NCI-H460 (cell line): ENCODE data around the gene NCKAP5. TPM values are rescaled to one million over a fixed set of nuclear protein-coding genes. Genes with fewer than 3 reads are reported as not detected.

ENCODE experiments used
- DNase-seq: peaks from one replicate; pipeline ENCODE4 v3.0.0-alpha.2; 2016; ENCODE audit warnings: low read depth; ENCODE audit errors: extremely low read depth
- total RNA-seq: library from RNA; depleted of rRNA; stranded (reverse); fragments of >200 nt; shearing (Covaris generic); gene quantifications from 2 replicates; pipeline ENCODE4 v1.2.3, GENCODE V29; 2014

NCKAP5 gene
- total RNA-seq, 1 experiment from 2014 or later: 10.0 TPM

DNA sequence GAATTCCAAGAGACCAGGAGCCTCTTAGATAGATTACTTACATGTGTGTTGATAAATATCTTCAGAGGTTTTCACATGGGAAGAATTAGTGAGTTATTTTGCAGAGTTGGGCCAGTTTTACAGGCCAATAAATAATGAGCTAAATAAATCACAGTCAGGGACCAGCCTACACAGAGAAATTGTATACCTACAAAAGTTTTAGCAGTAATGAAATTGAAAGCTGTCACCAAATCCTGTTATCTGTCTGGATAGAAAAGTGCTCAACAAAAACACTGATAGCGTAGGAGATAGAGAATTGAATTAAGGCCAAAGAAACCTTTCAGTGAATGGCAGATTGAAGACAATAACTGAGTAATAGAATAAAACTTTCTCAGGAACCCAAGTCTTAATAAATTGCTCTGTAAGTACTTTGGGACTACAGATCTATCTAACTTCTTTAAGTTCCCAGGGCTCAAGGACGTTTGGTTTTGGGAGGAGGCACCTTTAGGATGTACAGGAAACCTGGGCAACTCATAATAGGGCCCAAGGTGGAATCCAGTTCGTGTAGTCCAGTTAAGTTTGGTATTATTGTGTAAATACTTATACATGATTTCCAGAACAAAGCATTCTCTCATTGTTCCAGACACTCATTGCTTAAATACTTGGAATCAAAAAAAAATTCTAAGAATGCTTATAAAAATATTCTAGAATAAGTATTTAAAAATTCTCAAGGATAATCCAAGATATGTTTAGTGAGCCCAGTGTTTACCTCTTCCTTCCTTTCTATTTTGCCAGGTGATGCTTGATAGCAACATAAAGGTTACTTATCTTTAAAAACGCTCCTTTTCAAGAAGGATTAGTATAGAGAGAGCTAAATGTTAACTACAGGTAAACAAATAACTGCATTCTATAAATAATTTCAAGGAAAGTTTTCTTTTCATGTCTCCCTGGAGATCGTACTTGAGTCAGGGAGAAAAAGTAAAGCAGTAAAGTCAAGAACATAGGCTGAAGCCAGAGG lies 134.5 kb downstream of the NCKAP5 start:
- DNase-seq: no peak

DNA sequence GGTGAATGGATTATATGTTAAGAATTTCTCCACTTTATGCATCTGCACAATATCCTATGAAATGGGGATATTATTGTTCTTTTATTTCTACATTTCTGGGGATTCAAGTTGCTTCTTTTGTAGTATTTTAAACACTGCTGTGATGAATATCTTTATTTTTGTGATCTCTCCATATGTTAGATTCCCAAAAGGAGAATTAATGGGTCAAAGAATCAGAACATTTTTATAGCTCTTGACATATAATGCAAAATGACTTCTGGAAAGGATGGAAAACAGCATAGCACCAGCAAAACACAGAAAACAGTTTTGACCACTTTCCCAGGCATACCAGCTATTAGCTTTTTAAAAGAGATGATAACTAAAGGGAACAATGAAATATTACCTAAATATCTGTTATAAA lies 135.5 kb downstream of the NCKAP5 start:
- DNase-seq: no peak

DNA sequence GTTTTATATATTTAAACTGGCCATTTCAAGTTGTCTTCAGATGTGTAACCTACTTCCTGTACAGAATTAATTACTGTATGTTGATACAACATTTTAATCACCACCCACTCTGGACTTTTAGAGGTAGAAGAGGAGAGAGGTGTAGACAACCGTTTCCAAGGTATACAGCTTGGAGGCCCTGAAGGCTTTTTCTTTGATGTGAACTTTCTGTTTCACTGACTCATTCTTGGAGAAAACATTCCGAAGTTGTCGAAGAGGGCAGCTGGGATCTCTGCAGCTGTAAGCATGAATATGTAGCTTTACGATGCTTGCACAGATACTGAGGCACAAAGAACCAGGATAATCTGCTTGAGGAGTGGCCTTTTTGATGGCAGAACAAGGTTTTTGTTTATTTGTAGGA lies 137.0 kb downstream of the NCKAP5 start:
- DNase-seq: no peak

GRCh38 chr2:133426791-133427190 lies 141.5 kb downstream of the NCKAP5 start:
- no peak for DNase-seq

GRCh38 chr2:133425612-133426011 lies 142.7 kb downstream of the NCKAP5 start:
- no peak for DNase-seq

DNA sequence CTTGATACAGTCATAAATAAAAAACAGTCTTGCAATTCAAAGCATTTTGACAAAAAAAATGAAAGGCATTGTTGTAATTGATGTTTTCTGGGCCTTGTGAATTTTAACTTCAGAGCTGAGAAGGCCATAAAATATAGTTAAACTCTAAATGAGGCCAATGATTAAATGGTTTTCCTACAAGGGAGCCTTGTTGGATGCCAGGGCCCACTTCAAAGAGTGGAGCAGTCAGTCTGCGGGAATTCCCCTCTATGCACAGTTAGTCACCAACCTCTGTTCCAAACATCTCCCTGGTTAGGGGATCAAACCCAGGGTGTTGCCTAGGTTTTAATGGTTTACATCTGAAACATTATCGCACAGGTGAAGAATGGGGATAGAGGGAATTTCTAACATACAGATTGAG lies 143.4 kb downstream of the NCKAP5 start:
- no peak for DNase-seq

GRCh38 chr2:133422931-133423351 lies 145.3 kb downstream of the NCKAP5 start:
- no peak for DNase-seq

DNA sequence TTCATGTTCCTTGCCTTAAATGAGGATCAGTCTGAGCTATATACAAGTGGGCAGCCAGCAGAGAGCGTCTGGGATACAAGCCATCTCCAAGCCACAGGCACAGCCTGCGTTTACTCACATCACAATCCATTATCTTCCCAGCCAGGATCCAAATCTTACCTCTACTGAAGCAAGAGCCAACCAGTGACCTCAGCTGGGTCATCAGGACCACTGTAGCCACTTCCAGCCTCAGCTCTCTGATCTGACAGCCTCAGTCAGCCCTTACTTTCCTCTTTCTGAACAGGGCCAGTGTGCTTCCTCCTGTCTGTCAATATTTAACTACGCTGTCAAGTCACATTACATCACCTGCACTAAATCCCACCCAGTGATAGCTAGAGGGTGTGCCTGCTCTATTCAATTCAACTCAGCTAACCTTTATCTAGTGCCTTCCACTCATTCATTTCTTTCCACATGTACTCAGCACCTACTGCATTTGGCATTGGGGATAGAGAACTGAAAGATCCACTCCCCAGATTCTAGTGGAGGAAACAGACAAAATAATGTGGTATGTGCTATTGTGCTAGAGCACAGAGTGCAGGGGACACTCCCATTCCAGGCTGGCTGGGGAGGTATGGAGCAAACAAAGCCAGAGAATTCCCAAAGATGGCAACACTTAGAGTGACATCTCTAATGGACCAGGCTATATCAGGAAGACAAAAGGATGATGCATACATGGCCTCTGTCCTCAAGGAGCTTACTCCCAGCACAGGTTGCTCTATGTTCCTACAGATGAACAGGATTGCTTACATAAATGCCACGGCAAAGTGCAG lies 146.5 kb downstream of the NCKAP5 start:
- no peak for DNase-seq

- DNase-seq: no peak
Observed at GRCh38 chr2:133420788-133421187, 147.5 kb downstream of the NCKAP5 start.

DNA sequence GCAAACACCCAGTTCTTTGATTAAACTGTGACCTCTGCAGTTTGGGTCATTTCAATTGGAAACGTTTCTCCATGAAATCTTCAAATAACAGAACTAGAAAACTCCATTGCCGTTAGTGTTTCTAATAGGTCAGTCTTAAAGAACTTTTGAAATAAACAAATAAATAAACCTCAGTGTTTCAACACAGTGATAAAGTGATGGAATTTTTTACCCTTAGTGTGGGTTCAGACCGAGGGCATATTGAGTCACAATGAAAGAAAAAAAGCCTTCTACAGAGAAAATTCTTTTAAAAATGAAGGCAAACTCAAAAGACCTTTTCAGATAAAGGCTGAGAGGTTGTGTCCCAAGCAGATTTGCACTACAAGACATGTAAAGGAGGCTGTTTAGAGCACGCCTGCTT lies 149.6 kb downstream of the NCKAP5 start:
- DNase-seq: no peak

DNA sequence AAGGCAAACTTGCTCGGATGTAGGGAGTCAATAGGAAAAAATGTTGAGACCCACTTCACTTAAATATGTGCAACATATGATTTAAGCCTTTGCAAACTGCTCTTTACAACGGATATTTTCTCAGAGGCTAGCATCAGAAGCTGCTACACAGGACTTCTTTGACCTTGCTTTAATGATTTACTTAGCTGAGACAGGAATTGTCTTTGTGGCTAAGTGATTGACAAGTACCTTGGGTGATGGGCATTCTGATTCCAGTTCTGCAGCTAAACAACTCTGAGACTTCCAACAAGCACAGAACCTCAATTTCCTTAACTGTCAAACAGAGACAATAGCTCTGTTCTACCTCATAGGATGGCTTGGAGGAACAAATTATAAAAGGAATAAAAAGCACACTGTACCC lies 150.2 kb downstream of the NCKAP5 start:
- DNase-seq: no peak

DNA sequence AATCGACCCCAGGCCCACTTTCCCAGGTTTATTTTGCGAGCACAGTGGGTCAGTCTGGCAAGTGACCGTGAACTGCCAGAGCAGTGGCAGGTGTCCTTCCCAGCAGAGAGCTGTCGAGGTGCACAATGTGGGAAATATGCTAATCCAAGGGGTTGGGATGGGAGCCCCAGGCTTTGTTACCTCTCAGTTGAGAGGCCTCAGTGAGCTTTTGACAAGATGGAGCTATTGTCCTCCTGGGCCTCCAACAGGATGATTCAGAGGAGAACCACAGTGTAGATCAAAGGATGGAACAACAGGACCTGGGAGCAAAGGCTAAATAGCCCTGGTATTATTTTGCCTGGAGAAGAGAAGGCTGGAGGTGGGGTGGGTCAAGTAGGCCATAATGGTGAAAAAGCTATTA lies 150.8 kb downstream of the NCKAP5 start:
- no peak for DNase-seq

- DNase-seq: no peak
Observed at GRCh38 chr2:133416736-133417135, 151.5 kb downstream of the NCKAP5 start.

DNA sequence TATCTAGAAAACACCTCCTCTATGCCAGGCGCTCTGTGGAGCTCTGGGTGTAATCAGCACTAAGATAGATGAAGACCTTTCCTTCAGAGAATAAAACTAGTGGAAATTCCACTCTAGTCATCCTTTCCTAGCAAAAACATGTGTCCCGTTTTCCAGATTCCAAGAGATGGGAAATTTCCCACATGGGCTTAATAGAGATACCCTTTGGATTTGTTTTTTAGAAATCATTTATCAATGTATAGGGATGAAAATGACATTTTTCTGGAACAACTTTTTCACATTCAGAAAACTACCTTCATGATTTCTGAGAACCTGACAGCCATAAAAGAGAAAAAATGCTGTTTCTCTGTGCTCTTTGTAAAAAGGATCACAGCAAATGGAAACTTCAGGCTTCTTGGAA lies 152.1 kb downstream of the NCKAP5 start:
- DNase-seq: no peak

DNA sequence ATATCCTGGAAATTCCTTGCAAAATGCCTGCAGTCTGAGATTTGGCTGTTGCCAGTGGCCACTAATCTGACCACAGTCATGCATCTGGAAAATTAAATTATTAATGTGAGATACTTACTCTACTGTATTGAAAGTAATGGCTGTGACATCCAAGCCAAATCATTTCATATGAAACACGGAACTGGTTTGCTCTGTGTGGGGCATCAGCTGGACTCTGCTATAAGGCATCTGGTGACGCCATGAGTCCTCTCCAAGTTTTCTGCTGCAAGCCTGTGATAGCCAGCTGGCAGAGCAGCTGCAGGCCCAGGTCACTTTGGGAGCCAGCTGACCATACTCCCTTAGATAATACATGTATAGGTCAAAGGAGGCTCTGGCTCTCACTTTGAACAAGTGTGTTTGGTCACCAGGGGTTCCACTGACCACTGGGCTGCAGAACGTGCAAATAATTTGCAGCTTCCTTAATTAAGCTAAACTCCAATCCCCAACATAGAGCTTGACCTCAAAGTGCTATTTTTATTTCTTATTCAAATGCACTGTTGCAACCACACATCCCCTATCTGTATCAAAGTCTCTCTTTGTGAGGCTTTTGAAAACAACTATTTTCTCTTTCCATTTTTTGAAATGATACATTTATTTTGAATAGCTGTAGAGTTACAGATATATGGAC lies 152.9 kb downstream of the NCKAP5 start:
- DNase-seq: no peak

- DNase-seq: no peak
Observed at GRCh38 chr2:133414486-133415209, 153.6 kb downstream of the NCKAP5 start.

GRCh38 chr2:133413863-133414262 lies 154.4 kb downstream of the NCKAP5 start:
- DNase-seq: no peak

DNA sequence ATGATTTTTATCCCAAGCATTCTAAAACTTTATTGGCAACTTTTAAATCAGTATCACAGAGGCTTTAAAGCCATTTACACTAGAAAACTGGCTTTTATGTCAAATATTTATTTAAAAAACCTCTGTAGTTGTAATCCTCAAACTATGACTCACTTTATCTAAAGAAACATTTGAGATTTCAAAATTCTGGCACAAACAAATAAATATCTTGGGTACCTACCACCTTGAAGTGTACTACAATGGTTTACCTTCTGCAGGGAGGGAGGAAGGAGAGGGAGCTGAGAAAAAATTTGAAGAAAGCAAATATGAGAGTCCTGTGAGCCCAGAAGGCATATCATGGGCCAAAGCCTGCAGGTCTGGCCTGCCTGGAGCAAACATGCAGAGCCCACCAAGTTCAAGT lies 155.6 kb downstream of the NCKAP5 start:
- no peak for DNase-seq

DNA sequence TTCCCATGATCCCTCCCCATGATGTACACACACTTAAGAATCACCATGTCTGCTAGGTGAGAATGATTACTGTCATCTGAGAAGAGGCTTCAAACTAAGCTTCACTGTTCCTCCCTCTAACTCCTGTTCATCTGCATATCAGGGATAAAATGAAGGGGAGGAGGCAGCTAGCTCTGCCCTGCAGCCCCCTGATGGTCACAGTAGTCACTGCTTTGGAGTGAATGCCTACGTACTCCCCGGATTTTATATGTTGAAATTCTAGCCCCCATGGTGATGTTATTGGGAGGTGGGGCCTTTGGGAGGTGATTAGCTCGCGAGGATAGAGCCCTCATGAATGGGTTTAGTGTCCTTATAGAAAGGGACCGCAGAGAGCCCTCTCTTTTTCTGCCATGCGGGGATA lies 156.4 kb downstream of the NCKAP5 start:
- DNase-seq: no peak

GRCh38 chr2:133411101-133411500 lies 157.2 kb downstream of the NCKAP5 start:
- no peak for DNase-seq
